ENCODE measurements around the gene SEC24C.
A peak's percentile ranks its signal among the peaks of the same experiment; 100 is the strongest.
"Not testable (repeated sequence)": the region's sequence is repeated elsewhere in the genome, so short reads cannot be mapped to it uniquely, and the experiment has no call there.

Gene SEC24C

GRCh38 chr10:73786512-73786885 is 42.3 kb downstream of the SEC24C start:
- no peaks in the 10 kb centered on the region for H3K36me3 ChIP-seq (ENCODE audit: control insufficient read depth, insufficient read depth, low read length)
- no peaks in the 10 kb centered on the region for H3K27me3 ChIP-seq (ENCODE audit: control insufficient read depth, insufficient read depth, low read length)
- peaks cover 19% of the 10 kb centered on the region for H3K4me1 ChIP-seq
- H3K4me2 ChIP-seq (ENCODE audit: low read length): peak overlapping the region; percentile 83
- H3K4me3 ChIP-seq (ENCODE audit: low read depth, low read length): peak overlapping the region; percentile 66
- TF ChIP-seq CTCF (IDR thresholded peaks at IDR 0.05): no peak
- H3K79me2 ChIP-seq: peaks cover 27% of the 10 kb centered on the region
- H3K9me3 ChIP-seq (ENCODE audit: control insufficient read depth, low read length): no peaks in the 10 kb centered on the region
- peak overlapping the region; percentile 82 for H3K27ac ChIP-seq
- no peak overlapping the region for H2AFZ ChIP-seq
- no peak overlapping the region for H3K9ac ChIP-seq

DNA sequence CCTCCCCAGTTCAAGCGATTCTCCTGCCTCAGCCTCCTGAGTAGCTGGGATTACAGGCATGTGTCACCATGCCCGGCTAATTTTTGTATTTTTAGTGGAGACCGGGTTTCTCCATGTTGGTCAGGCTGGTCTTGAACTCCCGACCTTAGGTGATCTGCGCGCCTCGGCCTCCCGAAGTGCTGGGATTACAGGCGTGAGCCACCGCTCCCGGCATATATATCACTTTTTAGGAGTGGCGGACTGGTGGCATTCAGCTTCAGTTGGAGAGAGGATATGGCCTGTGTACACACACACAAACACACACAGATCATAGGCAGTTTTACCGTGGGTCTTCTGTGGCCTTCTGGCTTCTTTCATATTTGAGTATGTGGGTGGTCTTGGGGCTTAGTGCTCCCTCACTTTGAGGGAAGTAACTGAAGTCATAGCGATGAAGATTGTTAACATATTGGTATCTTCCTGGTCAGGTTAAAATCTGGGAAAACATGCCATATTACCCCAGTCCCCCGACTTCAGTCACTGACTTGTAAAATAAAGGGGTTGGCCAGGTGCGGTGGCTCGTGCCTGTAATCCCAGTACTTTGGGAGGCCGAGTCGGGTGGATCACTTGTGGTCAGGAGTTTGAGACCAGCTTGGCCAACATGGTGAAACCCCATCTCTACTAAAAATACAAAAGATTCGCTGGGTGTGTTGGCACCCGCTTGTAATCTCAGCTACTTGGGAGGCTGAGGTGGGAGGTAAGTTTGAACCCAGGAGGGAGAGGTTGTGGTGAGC is 43.0 kb downstream of the SEC24C start:
- H3K9me3 ChIP-seq (ENCODE audit: control insufficient read depth, low read length); H3K27ac ChIP-seq; H3K27me3 ChIP-seq (ENCODE audit: control insufficient read depth, insufficient read depth, low read length); H3K9ac ChIP-seq; H2AFZ ChIP-seq; H3K4me3 ChIP-seq (ENCODE audit: low read depth, low read length); H3K36me3 ChIP-seq (ENCODE audit: control insufficient read depth, insufficient read depth, low read length): not testable (repeated sequence)
- Histone ChIP-seq H3K4me1 (peaks cover 19% of the 10 kb centered on the region), H3K79me2 (peaks cover 27% of the 10 kb centered on the region), H3K4me2 (ENCODE audit: low read length) (peak overlapping the region; percentile 83)

DNA sequence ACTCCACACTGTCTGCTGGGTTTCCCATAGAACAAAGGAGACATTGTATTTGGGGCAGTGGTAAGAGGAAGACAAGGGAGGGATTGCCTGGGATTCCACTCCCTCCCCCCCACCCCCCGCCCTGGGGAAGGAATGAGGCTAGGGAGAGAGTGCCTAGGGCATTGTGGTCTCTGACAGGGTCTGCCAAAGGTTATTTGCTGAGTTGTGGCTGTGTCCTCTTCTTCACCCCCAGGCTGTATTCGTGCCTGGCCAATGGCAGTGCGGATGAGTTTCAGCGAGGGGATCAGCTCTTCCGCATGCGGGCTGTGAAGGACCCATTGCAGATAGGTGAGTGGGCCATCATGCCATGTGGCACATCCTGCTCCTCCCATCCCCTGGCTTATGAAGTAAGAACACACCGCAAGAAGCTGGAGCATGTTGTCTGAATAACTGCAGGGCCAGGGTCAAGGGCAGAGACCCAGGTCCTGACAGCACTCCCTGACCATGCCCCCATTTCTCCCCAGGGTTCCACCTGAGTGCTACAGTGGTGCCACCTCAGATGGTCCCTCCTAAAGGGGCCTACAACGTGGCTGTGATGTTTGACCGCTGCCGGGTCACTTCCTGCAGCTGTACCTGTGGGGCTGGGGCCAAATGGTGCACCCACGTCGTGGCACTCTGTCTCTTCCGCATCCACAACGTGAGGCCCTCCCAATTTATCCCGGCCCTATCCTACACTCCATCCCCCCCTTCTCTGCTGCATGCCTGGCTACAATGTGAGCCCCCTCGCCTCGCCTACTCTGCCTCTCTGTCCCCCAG is 44.9 kb downstream of the SEC24C start:
- Histone ChIP-seq H3K4me3 (ENCODE audit: low read depth, low read length) (no peak overlapping the region), H2AFZ (no peak overlapping the region), H3K36me3 (ENCODE audit: control insufficient read depth, insufficient read depth, low read length) (no peaks in the 10 kb centered on the region), H3K4me1 (peaks cover 14% of the 10 kb centered on the region), H3K4me2 (ENCODE audit: low read length) (no peak overlapping the region), H3K79me2 (peaks cover 25% of the 10 kb centered on the region), H3K9ac (no peak overlapping the region), H3K9me3 (ENCODE audit: control insufficient read depth, low read length) (no peaks in the 10 kb centered on the region), H3K27ac (no peak overlapping the region), H3K27me3 (ENCODE audit: control insufficient read depth, insufficient read depth, low read length) (no peaks in the 10 kb centered on the region)
- no peak for TF ChIP-seq CTCF (IDR thresholded peaks at IDR 0.05)

DNA sequence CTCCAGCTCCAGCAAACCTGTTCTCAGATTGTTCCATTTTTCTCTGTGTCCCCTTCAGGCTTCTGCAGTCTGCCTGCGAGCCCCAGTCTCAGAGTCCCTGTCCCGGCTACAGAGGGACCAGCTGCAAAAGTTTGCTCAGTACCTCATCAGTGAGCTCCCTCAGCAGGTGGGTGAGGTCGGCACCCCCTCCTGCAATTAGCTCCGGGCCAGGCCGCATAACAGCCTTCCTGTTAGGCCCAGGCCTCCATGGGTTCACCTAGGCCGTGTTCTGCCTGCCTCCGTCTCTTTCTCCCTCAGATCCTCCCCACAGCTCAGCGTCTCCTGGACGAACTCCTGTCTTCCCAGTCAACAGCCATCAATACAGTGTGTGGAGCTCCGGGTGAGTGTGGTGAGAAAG is 45.5 kb downstream of the SEC24C start:
- Histone ChIP-seq H3K4me2 (ENCODE audit: low read length) (no peak overlapping the region), H3K4me3 (ENCODE audit: low read depth, low read length) (no peak overlapping the region), H3K9ac (no peak overlapping the region), H3K27ac (no peak overlapping the region), H3K4me1 (peaks cover 13% of the 10 kb centered on the region), H3K36me3 (ENCODE audit: control insufficient read depth, insufficient read depth, low read length) (no peaks in the 10 kb centered on the region), H3K79me2 (peaks cover 25% of the 10 kb centered on the region), H3K9me3 (ENCODE audit: control insufficient read depth, low read length) (no peaks in the 10 kb centered on the region), H3K27me3 (ENCODE audit: control insufficient read depth, insufficient read depth, low read length) (no peaks in the 10 kb centered on the region), H2AFZ (no peak overlapping the region)
- TF ChIP-seq CTCF (IDR thresholded peaks at IDR 0.05): no peak

DNA sequence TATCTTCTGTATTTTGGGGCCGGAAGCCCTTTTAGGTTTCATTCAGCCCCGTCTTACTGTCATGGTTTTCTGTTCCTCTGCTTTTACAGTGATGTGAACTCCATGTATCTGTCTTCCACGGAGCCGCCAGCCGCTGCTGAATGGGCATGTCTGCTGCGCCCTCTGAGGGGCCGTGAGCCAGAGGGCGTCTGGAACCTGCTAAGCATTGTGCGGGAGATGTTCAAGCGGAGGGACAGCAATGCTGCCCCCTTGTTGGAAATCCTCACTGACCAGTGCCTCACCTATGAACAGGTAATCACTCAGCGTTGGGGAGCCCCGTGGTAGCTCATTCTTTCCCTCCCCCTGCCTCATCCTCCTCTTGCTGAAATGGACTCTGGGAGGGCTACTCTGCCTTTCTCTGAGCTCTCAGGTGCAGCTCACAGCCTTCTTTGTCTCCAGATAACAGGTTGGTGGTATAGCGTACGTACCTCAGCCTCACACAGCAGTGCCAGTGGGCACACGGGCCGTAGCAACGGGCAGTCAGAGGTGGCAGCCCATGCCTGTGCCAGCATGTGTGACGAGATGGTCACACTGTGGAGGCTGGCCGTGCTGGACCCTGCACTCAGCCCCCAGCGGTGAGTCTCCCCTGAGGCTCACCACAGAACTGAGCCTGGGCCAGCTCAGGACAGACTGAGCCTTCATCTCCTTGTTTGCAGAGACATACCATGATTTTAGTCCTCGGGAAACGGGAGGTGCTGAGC is 46.9 kb downstream of the SEC24C start:
- Histone ChIP-seq H3K9ac (no peak overlapping the region), H3K79me2 (peaks cover 25% of the 10 kb centered on the region), H2AFZ (no peak overlapping the region), H3K27me3 (ENCODE audit: control insufficient read depth, insufficient read depth, low read length) (no peaks in the 10 kb centered on the region), H3K36me3 (ENCODE audit: control insufficient read depth, insufficient read depth, low read length) (no peaks in the 10 kb centered on the region), H3K4me1 (peaks cover 10% of the 10 kb centered on the region), H3K4me2 (ENCODE audit: low read length) (no peak overlapping the region), H3K4me3 (ENCODE audit: low read depth, low read length) (no peak overlapping the region), H3K9me3 (ENCODE audit: control insufficient read depth, low read length) (no peaks in the 10 kb centered on the region), H3K27ac (no peak overlapping the region)
- no peak for TF ChIP-seq CTCF (IDR thresholded peaks at IDR 0.05)
